GM19372 (cell line): Measurements from ENCODE around the gene FARS2.
A peak's percentile ranks its signal among the peaks of the same experiment; 100 is the strongest.

Experiments used
- ATAC-seq: cut with Tn5 transposase; IDR thresholded peaks from one replicate; pipeline ENCODE4 v1.9.1; 2021; ENCODE audit warnings: mild to moderate bottlenecking, low read depth, moderate library complexity; ENCODE audit not compliant: unreplicated experiment

FARS2 gene

GRCh38 chr6:5285081-5285480 is 23.8 kb downstream of the FARS2 start:
- no peak for ATAC-seq

GRCh38 chr6:5285526-5285925 is 24.2 kb downstream of the FARS2 start:
- no peak for ATAC-seq

DNA sequence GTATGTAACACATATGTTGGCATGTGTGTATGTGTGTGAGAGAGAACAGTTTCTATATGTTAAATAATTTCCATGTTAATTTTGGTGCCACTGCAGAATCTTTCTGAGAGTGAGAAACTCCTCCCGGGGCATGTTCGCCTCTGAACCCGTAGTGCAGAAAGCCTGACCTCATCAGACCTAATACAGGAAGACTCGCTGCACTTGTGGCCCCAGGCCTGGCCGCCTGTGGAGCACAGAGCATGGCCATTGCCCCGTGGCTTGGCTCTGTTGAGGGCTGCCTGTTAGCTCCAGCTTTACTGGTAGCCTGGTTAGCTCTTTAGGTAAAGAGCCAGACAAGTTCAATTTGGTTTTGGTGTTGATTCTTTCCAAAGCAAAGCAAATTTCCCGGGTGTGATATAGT is 25.5 kb downstream of the FARS2 start:
- no peak for ATAC-seq

DNA sequence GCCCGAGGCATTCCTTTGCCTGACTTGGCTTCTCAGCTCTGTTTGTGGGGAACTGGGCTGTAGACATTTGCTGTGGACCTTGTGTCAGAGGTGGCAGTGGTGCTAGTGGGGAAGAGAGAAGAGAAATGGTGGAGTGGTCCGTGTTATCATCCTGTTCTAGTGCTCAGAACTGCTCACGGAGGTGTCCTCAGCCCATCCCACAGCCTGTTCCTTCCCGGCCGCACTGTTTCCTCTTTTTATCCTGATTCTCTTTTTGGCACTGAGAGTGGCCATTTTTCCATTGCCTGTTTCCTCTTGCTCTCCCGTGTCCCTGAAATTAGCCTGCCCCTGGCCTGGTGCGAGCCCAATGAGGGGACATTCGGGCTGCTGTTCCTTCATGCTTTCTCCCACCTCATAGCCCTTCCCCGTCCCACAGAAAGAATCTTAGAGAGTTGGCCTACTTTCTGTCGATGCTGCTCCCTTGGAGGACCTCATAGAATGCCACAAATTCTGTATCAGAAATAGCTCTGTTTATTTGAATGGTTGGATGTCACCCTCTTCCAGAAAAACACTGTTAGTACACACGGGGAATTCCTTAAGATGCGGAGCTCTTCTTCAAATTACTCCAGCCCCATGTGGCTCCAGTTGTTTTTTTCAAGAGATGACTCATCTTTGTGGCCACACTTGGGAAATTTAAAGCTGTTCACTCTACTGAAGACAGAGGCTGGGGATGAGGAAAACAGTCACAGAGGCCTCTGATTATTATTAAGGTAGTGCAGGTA is 26.1 kb downstream of the FARS2 start:
- ATAC-seq = no peak

GRCh38 chr6:5287966-5288297 is 26.6 kb downstream of the FARS2 start:
- ATAC-seq = no peak

- ATAC-seq = no peak
Measured at GRCh38 chr6:5290097-5290496, 28.8 kb downstream of the FARS2 start.

DNA sequence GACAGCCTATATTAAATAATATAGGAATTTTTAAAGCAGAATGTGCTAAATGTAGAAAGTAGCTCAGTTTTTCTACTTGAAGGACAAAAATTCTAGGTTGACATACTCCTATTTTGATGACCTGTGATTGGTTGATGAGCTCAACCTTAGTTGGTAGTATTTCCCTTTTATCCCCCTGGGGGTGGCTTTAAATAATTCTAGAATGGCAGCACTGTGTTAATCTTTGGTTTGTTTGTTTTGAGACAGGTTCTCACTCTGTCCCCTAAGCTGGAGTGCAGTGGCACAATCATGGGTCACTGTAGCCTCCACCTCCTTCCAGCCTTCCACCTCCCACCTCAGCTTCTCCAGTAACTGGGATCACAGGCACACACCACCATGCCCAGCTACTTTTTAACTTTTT is 29.2 kb downstream of the FARS2 start:
- ATAC-seq = no peak

DNA sequence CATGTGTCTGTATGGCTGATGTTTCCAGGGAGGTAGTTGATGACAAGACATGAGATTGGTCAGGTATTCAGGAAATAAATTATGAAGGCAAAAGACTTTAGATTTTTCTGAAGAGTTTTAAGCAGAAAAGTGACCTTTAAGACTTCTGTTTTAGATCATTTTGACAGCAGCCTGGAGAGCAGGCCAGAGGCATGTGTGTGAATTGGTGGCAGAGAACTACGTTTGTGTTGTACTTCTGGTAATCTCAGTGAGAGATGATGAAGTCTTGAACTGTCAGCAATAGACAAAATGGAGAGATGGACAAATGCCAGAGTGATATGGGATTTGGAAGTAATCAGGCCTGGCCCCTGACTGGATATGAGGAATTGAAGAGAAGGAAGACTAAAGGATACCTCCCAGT is 30.8 kb downstream of the FARS2 start:
- no peak for ATAC-seq

- no peak for ATAC-seq
Measured at GRCh38 chr6:5293692-5294091, 32.4 kb downstream of the FARS2 start.

- no peak for ATAC-seq
Measured at GRCh38 chr6:5294392-5295211, 33.3 kb downstream of the FARS2 start.

GRCh38 chr6:5295623-5296022 is 34.3 kb downstream of the FARS2 start:
- no peak for ATAC-seq

- no peak for ATAC-seq
Measured at GRCh38 chr6:5300206-5300764, 39.0 kb downstream of the FARS2 start.

- peak; percentile 61 for ATAC-seq
Measured at GRCh38 chr6:5302220-5302946, 41.1 kb downstream of the FARS2 start.

DNA sequence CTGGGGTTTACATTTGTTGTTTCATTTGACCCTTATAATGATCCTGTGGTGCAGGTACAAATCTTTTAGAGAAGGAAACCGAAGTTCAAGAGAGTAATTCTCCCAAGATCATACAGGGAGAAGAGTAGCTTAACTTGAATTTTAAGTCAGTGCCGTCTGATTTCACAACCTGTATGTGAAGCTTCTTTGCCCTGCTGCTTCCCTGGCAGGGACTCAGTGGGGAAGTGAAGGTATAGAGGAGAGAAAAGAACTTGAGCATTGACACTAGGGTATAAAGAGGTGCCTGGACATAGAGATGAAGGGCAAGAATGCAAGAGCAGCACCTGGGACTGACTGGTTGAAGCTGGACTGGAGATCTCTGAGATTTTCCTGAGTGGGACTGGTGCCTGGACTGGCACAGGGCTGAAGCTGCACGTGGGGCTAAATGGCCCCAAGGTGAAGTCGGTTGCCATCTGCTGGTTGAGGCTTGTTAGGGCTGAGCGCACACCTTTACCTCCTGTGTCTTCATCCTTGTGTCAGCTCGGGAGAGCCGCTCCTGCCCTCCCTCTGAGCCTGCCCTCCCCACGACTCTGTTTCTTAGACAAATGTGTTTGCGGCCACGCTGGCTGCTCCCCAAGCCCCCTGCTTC is 41.8 kb downstream of the FARS2 start:
- ATAC-seq = peak; percentile 74

DNA sequence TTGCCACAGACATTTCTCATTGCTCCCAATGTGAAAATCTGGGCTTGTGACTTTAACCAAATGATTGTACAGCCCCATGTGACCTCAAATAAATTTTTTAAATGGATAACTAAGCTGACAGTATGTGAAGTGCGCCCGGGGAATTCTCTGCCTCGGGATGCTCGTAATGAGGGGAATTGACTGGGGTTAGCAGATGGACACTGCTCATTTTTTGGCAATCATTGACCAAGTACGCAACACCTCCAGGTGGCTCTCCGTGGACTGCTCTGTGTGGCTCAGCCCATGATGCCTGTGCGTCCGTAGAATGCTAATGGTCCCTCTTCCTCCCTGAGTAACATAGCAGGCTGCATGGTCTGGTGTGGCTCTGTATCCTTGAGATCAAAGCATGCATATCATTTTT is 42.4 kb downstream of the FARS2 start:
- ATAC-seq = no peak

GRCh38 chr6:5305968-5306626 is 44.8 kb downstream of the FARS2 start:
- no peak for ATAC-seq

- ATAC-seq = no peak
Measured at GRCh38 chr6:5307058-5307457, 45.7 kb downstream of the FARS2 start.

DNA sequence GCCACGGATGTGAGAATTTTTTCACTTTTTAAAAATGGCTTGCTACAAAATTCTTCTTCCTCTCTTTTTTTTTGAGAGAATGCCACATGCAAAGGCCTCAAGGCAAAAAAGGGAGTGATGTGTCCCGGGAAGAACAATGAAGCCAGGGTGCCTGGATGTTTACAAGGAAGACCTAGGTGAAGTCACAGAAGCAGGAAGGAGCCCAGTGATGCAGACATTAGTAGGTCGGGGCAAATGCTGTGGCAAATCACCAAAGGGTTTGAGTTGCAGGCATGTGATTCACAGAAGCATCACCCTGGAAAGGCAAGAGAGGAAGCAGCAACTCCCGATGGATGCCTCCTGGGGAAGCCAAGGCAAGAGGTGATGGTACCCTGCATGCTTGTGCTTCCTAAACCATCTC is 46.8 kb downstream of the FARS2 start:
- no peak for ATAC-seq

DNA sequence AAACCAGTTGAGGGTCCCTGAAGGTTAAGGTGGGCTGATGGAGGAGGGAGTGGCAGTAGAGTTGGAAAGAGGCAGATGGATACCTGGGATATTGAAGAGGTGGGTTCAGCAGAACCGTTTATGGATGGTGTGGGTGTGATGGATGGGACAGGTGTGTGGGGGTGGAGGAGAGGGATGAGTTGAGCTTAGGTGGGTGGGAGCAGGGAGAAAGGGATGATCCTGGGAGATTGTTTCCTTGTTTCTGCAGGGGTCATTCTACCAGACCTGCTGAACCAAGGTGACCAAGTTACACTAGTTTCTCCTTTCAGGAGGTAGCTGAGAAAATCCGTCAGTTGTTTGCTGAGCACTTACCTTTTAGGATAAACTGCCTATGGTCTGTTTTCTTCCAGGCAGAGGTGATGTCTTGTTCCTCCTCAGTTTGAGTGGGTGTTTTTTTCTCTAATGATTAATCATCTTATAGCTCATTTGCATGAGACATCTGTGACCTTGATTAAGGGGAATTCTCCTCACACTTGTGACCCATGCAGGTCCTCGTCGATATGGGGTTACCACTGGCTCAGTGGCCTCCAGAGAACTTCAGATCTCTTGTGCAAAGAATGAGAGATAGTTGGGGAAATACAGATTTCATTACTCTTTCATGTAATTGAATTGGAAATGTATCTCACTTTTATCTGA is 53.0 kb downstream of the FARS2 start:
- ATAC-seq = no peak

DNA sequence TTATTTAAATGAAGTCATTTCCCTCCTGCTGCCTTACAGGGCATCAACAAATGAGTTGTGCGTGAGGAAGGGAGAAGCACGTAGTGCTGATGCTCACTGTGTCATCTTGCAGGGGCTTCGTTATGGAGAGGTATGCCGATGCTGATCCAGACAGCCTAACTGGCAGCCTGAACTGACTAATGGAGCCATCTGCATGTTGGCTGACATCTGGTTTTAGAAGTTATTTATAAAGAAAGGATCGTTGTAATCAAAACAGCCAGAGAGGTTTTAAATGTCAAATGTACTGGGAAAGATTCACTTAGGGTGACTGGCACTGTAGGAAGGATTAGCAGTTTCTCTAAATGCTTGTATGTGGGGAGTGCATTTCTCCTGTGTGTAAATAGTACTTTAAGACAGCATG is 54.6 kb downstream of the FARS2 start:
- ATAC-seq = no peak
